ENCODE measurements around the gene BMP8A.
"Not testable (repeated sequence)": the region's sequence is repeated elsewhere in the genome, so short reads cannot be mapped to it uniquely, and the experiment has no call there.

GRCh38 chr1:39493043-39493810 is 1.8 kb downstream of the BMP8A start:
- TF ChIP-seq CTCF (conservative IDR thresholded peaks at IDR 0.05; ENCODE audit: low read length); EZH2phosphoT487 (IDR thresholded peaks at IDR 0.05; ENCODE audit: borderline replicate concordance): not testable (repeated sequence)
